HG03460 (cell line): ENCODE measurements around the gene CCDC47.
A peak's percentile ranks its signal among the peaks of the same experiment; 100 is the strongest.
"Not testable (repeated sequence)": the region's sequence is repeated elsewhere in the genome, so short reads cannot be mapped to it uniquely, and the experiment has no call there.

Source experiments
- ATAC-seq: cut with Tn5 transposase; IDR thresholded peaks from one replicate; pipeline ENCODE4 v1.9.1; 2021; ENCODE audit not compliant: unreplicated experiment

CCDC47 gene, protein sequence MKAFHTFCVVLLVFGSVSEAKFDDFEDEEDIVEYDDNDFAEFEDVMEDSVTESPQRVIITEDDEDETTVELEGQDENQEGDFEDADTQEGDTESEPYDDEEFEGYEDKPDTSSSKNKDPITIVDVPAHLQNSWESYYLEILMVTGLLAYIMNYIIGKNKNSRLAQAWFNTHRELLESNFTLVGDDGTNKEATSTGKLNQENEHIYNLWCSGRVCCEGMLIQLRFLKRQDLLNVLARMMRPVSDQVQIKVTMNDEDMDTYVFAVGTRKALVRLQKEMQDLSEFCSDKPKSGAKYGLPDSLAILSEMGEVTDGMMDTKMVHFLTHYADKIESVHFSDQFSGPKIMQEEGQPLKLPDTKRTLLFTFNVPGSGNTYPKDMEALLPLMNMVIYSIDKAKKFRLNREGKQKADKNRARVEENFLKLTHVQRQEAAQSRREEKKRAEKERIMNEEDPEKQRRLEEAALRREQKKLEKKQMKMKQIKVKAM

GRCh38 chr17:63773272-63774140, at the start of gene CCDC47:
CCDC47 (minus strand) TSS chr17:63773597; CDS start chr17:63766175, 7,422 bp downstream.
- ATAC-seq, result peak; percentile 86

GRCh38 chr17:63822537-63822936, 49.1 kb upstream of the CCDC47 start:
- no peak for ATAC-seq

GRCh38 chr17:63821804-63822203, 48.4 kb upstream of the CCDC47 start:
- no peak for ATAC-seq

DNA sequence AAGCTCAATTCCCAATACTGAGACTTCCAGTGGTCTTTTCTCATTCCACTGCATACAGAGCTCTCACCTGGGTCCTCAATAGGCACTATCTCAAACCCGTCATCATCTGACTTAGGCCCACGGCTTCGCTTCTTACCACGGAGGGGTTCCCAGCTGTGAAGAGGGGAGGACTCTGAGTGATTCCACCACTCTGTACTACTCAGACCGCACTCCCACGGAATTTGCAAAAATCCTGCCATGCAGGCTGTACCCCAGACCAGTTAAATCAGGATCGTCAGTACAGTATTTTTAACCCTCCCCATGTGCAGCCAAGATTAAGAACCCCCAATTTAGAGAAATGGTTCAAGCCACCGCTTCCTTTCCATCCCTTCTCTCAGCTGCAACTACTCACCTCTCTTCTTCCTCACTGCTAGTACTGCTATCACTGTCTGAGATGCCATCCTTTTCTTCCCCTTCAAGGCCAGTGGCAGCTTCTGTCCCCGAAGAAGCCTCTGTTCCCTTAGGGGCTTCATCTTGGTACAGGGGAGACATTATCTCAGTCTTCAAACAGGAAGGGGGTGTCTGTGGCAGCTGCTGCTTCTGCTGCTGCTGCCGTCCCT, 47.7 kb upstream of the CCDC47 start:
- no peak for ATAC-seq

GRCh38 chr17:63819585-63820537, 46.5 kb upstream of the CCDC47 start:
- ATAC-seq, result no peak

DNA sequence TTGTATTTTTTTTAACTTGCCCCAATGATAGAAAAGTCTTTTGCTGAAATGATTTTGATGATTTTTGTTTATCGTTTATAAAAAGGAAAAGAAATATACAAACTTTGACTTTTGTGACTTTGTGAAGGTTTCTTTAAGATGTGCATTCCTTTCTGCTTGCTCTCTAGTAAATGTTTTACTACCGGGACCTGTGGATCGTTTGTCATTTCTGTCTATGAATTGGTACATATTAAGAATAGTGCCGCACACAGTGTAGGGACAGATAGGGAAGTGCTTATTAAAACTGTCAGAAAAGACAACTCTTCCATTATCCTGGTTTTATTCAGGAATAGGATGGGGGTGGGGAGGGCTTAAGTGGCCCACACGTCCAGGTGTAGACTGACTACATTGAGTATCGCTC, 45.7 kb upstream of the CCDC47 start:
- ATAC-seq, result no peak

GRCh38 chr17:63817736-63818385, 44.5 kb upstream of the CCDC47 start:
- ATAC-seq, result no peak

GRCh38 chr17:63816669-63817068, 43.3 kb upstream of the CCDC47 start:
- ATAC-seq, result no peak

- no peak for ATAC-seq
Measured at GRCh38 chr17:63816123-63816522, 42.7 kb upstream of the CCDC47 start.

DNA sequence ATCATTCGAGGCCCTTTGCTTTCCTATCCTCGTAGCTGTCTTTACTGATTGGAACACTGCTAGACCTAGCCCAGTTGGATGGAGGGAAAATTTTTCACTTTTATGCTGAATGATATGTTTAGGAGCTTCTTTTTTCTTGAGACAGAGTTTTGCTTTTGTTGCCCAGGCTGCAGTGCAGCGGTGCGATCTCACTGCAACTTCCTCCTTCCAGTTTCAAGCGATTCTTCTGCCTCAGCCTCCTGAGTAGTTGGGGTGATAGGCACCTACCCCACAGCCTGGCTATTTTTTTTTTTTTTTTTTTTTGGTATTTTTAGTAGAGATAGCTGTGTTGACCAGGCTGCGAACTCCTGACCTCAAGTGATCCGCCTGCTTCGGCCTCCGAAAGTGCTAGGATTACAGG, 36.6 kb upstream of the CCDC47 start:
- ATAC-seq, result no peak

GRCh38 chr17:63805591-63805990, 32.2 kb upstream of the CCDC47 start:
- no peak for ATAC-seq

- ATAC-seq, result no peak
Measured at GRCh38 chr17:63804328-63804727, 30.9 kb upstream of the CCDC47 start.

- no peak for ATAC-seq
Measured at GRCh38 chr17:63800783-63801182, 27.4 kb upstream of the CCDC47 start.

GRCh38 chr17:63798572-63799106, 25.2 kb upstream of the CCDC47 start:
- ATAC-seq, result no peak

- ATAC-seq, result not testable (repeated sequence)
Measured at GRCh38 chr17:63796375-63796774, 23.0 kb upstream of the CCDC47 start.

DNA sequence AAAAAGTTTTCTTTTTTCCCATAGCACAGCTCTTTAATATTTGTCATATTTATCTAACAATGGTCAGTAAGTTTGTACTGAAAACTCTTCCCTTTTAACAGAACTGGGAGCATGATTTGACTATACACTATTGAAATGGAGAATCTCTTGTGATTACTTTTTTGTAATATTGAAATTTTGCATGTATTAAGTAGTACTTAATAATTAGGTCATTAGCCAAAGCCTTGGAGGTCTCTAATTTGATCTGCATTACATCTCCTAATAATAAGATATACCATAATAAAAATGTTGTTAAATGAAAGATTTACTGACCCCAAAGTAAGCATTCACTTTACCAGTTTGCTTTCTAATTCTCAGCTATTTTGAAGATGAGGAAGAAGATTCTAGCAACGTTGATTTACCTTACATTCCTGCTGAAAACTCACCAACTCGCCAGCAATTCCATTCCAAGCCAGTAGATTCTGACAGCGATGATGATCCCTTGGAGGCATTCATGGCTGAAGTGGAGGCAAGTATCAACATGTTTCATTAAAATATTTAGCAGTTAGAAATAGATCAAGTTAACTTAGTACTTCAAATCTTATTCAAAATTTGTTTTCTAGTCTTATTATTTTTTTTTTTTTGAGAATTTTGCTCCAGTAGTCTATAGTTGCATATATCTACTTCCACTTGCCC, 18.8 kb upstream of the CCDC47 start:
- no peak for ATAC-seq

DNA sequence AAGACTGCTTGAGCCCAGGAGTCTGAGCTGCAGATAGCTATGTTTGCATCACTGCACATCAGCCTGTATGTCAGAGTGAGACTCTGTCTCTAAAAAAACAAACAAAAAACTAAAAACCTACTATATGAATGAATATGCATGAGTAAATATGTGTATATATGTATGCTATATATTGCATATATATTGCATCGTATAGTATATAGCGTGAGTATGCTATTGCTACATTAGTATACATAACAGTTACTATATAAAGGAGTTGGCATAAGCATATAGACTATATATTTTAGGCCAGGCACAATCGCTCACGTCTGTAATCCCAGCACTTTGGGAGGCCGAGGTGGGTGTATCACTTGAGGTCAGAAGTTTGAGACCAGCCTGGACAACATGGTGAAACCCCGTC, 16.7 kb upstream of the CCDC47 start:
- ATAC-seq, result no peak

GRCh38 chr17:63786971-63787711, 13.7 kb upstream of the CCDC47 start:
- no peak for ATAC-seq
